Activated T-helper 1 cell treated with Interleukin-2 at 50 U/mL for 16 hours (primary cell): Measurements from ENCODE around the gene KCNT1.

ENCODE experiments used
- DNase-seq: peaks from one replicate; pipeline ENCODE4 v3.0.0-alpha.2; 2020; ENCODE audit warnings: low read depth

The KCNT1 gene

GRCh38 chr9:135782946-135783345, 81.0 kb downstream of the KCNT1 start:
- no peak for DNase-seq

DNA sequence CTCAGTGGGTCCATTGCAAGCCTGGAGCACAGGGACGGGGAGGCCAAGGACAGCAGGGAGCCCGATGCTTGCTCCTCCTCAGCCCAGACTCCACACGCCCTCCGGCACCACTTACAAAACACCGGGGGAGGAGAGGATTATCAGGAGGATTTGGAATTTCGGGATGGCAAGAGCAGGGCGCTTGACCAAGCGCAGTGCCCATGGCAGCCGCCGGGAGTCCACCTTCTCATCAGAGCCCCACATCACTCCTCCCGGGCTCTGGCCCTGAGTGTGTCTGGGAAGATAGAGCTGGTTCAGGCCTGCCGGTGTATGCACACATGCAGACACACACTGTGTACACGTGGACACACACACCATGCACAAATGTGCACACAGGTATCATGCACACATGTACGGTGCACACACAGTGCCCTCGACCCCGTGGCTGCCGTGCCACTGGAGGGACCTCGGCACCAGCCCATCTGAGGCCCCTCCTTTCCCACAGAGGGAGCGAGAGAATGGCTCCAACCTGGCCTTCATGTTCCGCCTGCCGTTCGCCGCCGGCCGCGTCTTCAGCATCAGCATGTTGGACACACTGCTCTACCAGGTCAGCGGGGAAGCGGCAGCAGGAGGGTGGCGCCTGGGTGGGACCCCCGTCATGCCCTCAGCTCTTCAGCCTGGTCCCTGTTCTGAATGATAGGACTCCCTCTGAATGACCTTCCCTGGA, 81.7 kb downstream of the KCNT1 start:
- no peak for DNase-seq

GRCh38 chr9:135785013-135785575, 83.1 kb downstream of the KCNT1 start:
- no peak for DNase-seq

- no peak for DNase-seq
Measured at GRCh38 chr9:135786146-135786690, 84.2 kb downstream of the KCNT1 start.

- no peak for DNase-seq
Measured at GRCh38 chr9:135787317-135787716, 85.3 kb downstream of the KCNT1 start.

- DNase-seq = no peak
Measured at GRCh38 chr9:135787776-135788575, 86.0 kb downstream of the KCNT1 start.

GRCh38 chr9:135788576-135789300, 86.8 kb downstream of the KCNT1 start:
- DNase-seq = no peak

DNA sequence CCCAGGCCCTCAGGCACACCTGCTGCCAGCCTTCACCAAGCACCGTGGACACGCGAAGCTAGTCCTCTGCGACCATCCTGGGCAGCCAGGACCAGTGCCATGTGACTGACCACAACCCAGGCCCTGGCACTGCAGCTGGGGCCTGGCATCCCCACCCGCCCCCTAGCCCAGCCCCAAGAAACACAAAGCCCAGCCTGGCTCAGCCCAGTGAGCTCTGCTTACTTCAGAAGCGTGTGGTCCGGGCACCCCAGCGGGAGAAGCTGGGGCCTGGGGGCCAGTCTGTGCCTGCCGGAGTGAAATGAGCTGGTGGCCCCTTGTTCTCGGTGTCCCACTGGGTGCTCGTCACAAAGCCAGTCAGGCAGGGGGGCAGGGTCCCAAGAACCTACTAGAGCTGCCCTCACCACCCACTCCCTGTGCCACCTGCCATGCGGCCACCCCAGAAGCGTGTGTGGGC, 87.9 kb downstream of the KCNT1 start:
- DNase-seq = no peak

DNA sequence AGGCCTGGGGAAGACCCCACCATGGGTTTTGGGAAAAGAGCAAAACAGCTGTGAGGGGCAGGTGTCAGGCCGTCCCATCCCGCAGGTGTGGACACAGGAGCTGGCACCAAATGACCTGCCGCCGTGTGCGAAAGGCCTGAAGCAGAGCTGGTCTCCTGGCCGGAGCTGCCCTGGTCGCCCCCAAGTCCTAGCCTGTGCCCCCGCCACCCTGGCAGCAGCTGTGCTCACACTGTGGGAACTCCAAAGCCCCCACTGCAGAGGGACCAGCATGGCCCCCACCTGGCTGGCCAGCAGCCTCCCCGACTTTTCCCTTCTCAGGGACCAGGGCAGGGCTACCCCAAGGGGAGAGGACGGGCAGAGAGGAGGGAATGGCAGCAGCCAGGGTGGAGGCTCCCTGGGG, 88.4 kb downstream of the KCNT1 start:
- DNase-seq = no peak

- DNase-seq = no peak
Measured at GRCh38 chr9:135790850-135791249, 88.9 kb downstream of the KCNT1 start.

DNA sequence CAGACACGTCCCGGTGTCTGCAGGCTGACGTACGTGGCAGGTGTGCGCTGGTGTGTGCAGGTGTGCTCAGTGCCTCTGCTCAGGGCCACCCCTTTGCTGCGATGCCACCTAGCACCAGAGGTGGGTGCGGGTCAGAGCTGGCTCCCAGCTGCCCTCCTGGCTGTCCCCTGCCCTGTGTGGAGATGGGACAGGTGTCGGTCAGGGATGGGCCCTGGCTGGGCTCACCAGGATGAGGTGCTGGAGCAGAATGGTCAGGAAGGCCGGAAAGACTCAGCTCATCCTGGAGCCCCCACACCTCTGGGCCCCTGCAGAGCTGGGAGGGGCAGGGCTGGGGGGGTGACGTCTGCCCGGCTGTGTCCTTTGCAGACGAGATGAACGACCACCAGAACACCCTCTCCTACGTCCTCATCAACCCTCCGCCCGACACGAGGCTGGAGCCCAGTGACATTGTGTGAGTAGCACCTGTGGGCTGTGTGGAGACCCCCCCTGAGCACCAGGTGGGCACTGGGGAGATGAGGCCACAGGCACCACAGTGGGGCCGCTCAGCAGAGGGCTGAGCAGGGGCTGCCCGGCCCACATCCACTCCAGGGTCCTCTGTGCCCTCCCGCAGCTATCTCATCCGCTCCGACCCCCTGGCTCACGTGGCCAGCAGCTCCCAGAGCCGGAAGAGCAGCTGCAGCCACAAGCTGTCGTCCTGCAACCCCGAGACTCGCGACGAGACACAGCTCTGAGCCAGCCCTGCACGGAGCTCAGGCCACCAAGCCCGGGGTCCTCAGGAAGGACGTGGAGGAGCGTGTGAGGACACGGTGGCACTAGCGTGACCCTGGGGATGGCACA, 89.7 kb downstream of the KCNT1 start:
- no peak for DNase-seq

DNA sequence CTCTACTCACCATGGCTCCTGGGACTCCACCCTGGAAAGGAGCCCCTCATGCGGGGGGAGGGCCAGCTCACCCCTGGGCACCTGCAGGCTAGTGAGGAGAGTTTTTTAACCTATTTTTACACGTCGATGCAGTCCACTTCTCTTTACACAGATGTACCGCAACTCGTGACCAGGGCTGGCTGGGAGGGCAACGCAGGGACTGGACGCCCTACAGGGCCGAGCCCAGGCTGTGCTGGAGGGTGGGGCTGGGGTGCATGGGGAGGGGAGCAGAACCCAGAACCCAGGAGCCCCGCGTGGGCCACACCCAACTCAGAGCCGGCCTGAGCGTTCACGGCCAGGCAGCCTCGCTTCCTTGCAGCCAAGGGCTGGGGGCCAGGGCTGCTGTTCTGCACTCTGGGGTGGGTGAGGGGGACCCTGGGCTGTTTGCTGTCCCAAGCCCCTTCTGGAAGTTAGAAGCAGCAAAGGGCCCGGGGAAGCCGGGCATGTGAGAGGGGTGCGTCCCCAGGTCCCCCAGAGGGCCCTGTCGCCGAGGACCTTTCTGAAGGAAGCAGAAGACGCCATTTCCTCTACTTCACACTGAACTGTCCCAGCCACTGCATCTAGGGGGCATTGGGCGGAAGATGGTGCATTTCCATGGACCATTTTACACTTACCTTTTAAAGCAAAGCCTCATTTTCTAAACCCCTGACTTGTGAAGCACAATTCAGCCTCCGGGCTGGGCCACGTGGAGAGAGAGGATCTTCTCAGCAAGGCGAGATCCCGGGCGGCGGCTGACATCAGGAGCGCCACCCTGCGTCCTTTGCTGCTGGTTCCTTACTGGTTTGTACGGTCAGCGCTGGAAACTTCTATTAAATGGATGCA, 90.5 kb downstream of the KCNT1 start:
- DNase-seq = no peak

DNA sequence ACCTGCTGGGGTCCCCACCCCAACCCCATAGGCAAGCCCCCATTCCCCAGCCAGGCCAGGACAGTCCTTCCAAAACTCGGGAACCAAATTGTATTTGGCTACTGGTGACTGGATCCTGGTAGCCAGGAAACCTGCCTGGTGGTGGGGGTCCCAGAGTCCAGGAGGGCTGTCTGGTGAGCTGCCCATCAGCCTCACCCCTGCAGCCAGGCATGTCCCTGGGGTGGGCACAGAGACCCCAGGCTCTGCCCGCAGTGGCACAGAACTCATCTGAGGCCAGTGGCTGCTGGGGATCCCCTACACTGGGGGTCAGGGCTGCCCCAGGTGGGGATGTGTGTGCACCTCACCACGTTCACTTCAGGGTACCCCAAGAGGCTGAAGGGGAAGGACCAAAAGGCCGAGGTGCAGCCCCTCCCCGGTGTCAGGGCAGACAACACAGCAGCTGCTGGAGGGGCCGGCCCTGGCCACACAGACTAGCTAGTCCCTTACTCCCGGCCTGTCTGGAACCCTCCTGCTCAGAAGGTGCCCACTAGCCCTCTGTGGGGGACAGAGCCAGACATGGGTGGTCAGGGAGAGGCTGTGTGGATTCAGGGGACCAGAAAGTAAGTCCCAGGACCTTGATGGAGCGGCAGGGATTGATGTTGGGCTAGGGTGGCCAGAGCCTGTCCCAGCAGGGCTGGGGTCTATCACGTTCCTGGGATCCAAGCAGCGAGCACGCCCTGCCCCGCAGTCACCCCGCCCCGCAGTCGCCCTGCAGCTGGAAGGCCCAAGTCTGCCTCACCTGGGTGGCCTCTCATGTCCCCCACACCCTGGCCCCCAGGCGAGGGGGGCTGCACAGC, 91.5 kb downstream of the KCNT1 start:
- DNase-seq = no peak

DNA sequence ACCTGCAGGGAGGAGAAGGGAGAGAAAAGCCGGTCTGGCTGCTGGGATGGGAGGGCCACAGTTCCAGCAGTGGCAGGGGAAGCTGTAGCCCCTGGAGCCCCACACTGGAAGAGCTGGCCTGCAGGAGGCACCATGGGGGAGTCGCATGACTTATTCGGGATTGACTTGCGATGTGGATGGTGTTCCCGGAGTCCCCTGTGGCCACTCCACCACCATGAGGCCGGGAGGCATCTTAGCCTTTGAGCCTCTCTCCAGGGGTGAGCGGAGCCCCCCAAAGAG, 92.0 kb downstream of the KCNT1 start:
- DNase-seq = no peak

GRCh38 chr9:135794361-135794885, 92.4 kb downstream of the KCNT1 start:
- no peak for DNase-seq

DNA sequence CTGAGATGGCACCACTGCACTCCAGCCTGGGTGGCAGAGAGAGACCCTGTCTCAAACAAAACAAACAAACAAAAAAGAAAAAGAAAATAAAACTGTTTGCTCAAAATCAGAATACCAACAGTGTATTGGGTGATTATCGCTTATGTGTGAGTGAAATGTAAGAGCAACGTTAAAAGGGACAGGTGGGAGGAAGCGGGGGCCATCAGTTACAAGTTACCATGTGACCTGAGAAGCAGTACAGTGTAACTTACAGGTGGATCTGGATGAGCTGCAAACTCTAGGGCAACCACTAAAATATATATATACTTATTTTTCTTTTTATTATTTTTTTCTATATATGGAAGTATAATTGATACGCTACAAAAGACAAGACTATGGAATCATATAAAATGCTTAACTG, 93.4 kb downstream of the KCNT1 start:
- DNase-seq = no peak

- no peak for DNase-seq
Measured at GRCh38 chr9:135796784-135797485, 95.0 kb downstream of the KCNT1 start.

GRCh38 chr9:135797507-135798262, 95.7 kb downstream of the KCNT1 start:
- DNase-seq = no peak
